NCI-H1092 (cell line): ENCODE results near the gene ZNF414.

Source experiments
- DNase-seq: peaks from one replicate; lab custom pipeline; 2025; lab: John Stamatoyannopoulos, UW

Gene ZNF414

GRCh38 chr19:8463365-8463764 lies 50.6 kb downstream of the ZNF414 start:
- DNase-seq, result no peak

GRCh38 chr19:8462571-8462970 lies 51.4 kb downstream of the ZNF414 start:
- DNase-seq, result no peak

- no peak for DNase-seq
Observed at GRCh38 chr19:8461891-8462290, 52.1 kb downstream of the ZNF414 start.

- no peak for DNase-seq
Observed at GRCh38 chr19:8461376-8461775, 52.6 kb downstream of the ZNF414 start.

GRCh38 chr19:8460516-8461298 lies 53.3 kb downstream of the ZNF414 start:
- DNase-seq, result no peak
